Neuron (in vitro differentiated cells): ENCODE results near the gene OGFOD3.
"Not testable (repeated sequence)": the region's sequence is repeated elsewhere in the genome, so short reads cannot be mapped to it uniquely, and the experiment has no call there.

Experiments
- H2AFZ ChIP-seq: one replicate; pipeline ENCODE4 v1.6.1; 2013; ENCODE audit warnings: low read depth, mild to moderate bottlenecking, inconsistent platforms, low read length, moderate library complexity
- H3K27me3 ChIP-seq: one replicate; pipeline ENCODE4 v1.6.1; 2013; ENCODE audit warnings: low read length; ENCODE audit not compliant: insufficient read depth
- H3K36me3 ChIP-seq: one replicate; pipeline ENCODE4 v1.6.1; 2013; ENCODE audit warnings: low read length; ENCODE audit not compliant: insufficient read depth
- H3K4me1 ChIP-seq: one replicate; pipeline ENCODE4 v1.6.1; 2013; ENCODE audit warnings: low read length; ENCODE audit not compliant: insufficient read depth
- H3K4me3 ChIP-seq: 2 replicates; pipeline ENCODE4 v1.5.1; 2013; ENCODE audit warnings: mild to moderate bottlenecking, low read length, moderate library complexity
- H3K9me3 ChIP-seq: one replicate; pipeline ENCODE4 v1.6.1; 2013; ENCODE audit warnings: low read length

OGFOD3 gene

GRCh38 chr17:82348866-82349265 is 69.5 kb downstream of the OGFOD3 start:
- Histone ChIP-seq H2AFZ (no peak overlapping the region), H3K36me3 (no peaks in the 10 kb centered on the region), H3K4me3 (no peak overlapping the region), H3K9me3 (no peaks in the 10 kb centered on the region), H3K27me3 (peaks cover 3% of the 10 kb centered on the region), H3K4me1 (peaks cover 23% of the 10 kb centered on the region)

GRCh38 chr17:82348434-82348833 is 70.0 kb downstream of the OGFOD3 start:
- Histone ChIP-seq H3K9me3 (no peaks in the 10 kb centered on the region), H3K27me3 (peaks cover 3% of the 10 kb centered on the region), H3K36me3 (no peaks in the 10 kb centered on the region), H3K4me3 (no peak overlapping the region), H2AFZ (no peak overlapping the region), H3K4me1 (peaks cover 23% of the 10 kb centered on the region)

- H3K36me3 ChIP-seq, H3K9me3 ChIP-seq, H3K4me3 ChIP-seq, H2AFZ ChIP-seq, H3K27me3 ChIP-seq: not testable (repeated sequence)
- H3K4me1 ChIP-seq: peaks cover 23% of the 10 kb centered on the region
Measured at GRCh38 chr17:82347994-82348393, 70.4 kb downstream of the OGFOD3 start.

- Histone ChIP-seq H3K9me3 (no peaks in the 10 kb centered on the region), H3K4me3 (no peak overlapping the region), H2AFZ (no peak overlapping the region), H3K36me3 (no peaks in the 10 kb centered on the region), H3K4me1 (peaks cover 22% of the 10 kb centered on the region), H3K27me3 (peaks cover 3% of the 10 kb centered on the region)
Measured at GRCh38 chr17:82346342-82347300, 71.8 kb downstream of the OGFOD3 start.

GRCh38 chr17:82345151-82345976 is 73.0 kb downstream of the OGFOD3 start:
- Histone ChIP-seq H2AFZ (no peak overlapping the region), H3K4me3 (no peak overlapping the region), H3K27me3 (peaks cover 3% of the 10 kb centered on the region), H3K9me3 (no peaks in the 10 kb centered on the region), H3K4me1 (peaks cover 18% of the 10 kb centered on the region), H3K36me3 (no peaks in the 10 kb centered on the region)

- H3K36me3 ChIP-seq: no peaks in the 10 kb centered on the region
- H2AFZ ChIP-seq: no peak overlapping the region
- H3K4me3 ChIP-seq: no peak overlapping the region
- H3K9me3 ChIP-seq: no peaks in the 10 kb centered on the region
- H3K27me3 ChIP-seq: peaks cover 3% of the 10 kb centered on the region
- peaks cover 21% of the 10 kb centered on the region for H3K4me1 ChIP-seq
Measured at GRCh38 chr17:82344175-82344907, 74.0 kb downstream of the OGFOD3 start.

- peaks cover 16% of the 10 kb centered on the region for H3K4me1 ChIP-seq
- H3K9me3 ChIP-seq: no peaks in the 10 kb centered on the region
- no peaks in the 10 kb centered on the region for H3K27me3 ChIP-seq
- no peak overlapping the region for H2AFZ ChIP-seq
- H3K36me3 ChIP-seq: no peaks in the 10 kb centered on the region
- H3K4me3 ChIP-seq: no peak overlapping the region
Measured at GRCh38 chr17:82343560-82343959, 74.8 kb downstream of the OGFOD3 start.

GRCh38 chr17:82342361-82343079 is 75.9 kb downstream of the OGFOD3 start:
- no peaks in the 10 kb centered on the region for H3K27me3 ChIP-seq
- no peaks in the 10 kb centered on the region for H3K9me3 ChIP-seq
- no peaks in the 10 kb centered on the region for H3K36me3 ChIP-seq
- peaks cover 16% of the 10 kb centered on the region for H3K4me1 ChIP-seq
- no peak overlapping the region for H2AFZ ChIP-seq
- no peak overlapping the region for H3K4me3 ChIP-seq

GRCh38 chr17:82339634-82340580 is 78.5 kb downstream of the OGFOD3 start:
- H3K27me3 ChIP-seq: peaks cover 10% of the 10 kb centered on the region
- peaks cover 20% of the 10 kb centered on the region for H3K4me1 ChIP-seq
- H2AFZ ChIP-seq: no peak overlapping the region
- H3K36me3 ChIP-seq: no peaks in the 10 kb centered on the region
- H3K4me3 ChIP-seq: no peak overlapping the region
- no peaks in the 10 kb centered on the region for H3K9me3 ChIP-seq
